IMR-90 (cell line): ENCODE data around the gene GPAM. TPM values are rescaled to one million over a fixed set of nuclear protein-coding genes. Genes with fewer than 3 reads are reported as not detected.

Experiments
- ATAC-seq: fragments of 200-7000 bp; cut with Tn5 transposase; 2 replicates; pipeline ENCODE4 v1.9.1; 2020; ENCODE audit warnings: low read depth, mild to moderate bottlenecking, moderate library complexity
- BruUV-seq: library from RNA; stranded (reverse); fragments of 400-500 nt; replicated peaks from 2 replicates; lab custom pipeline; 2021; lab: Mats Ljungman, UMichigan
- CTCF ChIA-PET: fragments of 300-600 bp; formaldehyde crosslinking; extraction: SDS; loops from one replicate; lab custom pipeline; 2021; ENCODE audit warnings: antibody characterized with exemption; lab: Yijun Ruan, JAX
- POLR2A ChIA-PET: fragments of 300-600 bp; sonication (Branson Sonifier 250); formaldehyde crosslinking; loops from one replicate; lab custom pipeline; 2022; ENCODE audit warnings: antibody characterized with exemption; ENCODE audit not compliant: unreplicated experiment; lab: Charles Lee
- DNase-seq: peaks from one replicate; pipeline ENCODE4 v3.0.0; 2013
- H2AFZ ChIP-seq: replicated peaks from 2 replicates; pipeline ENCODE3; 2013; ENCODE audit warnings: low read length, mild to moderate bottlenecking; ENCODE audit not compliant: poor library complexity
- H2AK5ac ChIP-seq: 2 replicates; pipeline ENCODE4 v1.6.1; 2013; ENCODE audit warnings: low read depth, low read length, inconsistent platforms
- H2AK9ac ChIP-seq: replicated peaks from 2 replicates; pipeline ENCODE3; 2013; ENCODE audit warnings: mild to moderate bottlenecking, low read depth, low read length, moderate library complexity; ENCODE audit not compliant: poor library complexity
- H2BK120ac ChIP-seq: 2 replicates; pipeline ENCODE4 v1.6.1; 2013; ENCODE audit warnings: low read depth, low read length, inconsistent platforms
- H2BK15ac ChIP-seq: 3 replicates; pipeline ENCODE4 v1.6.1; 2013; ENCODE audit warnings: low read depth, low read length, inconsistent platforms
- H2BK20ac ChIP-seq: 2 replicates; pipeline ENCODE4 v1.6.1; 2013; ENCODE audit warnings: low read depth, mild to moderate bottlenecking, inconsistent platforms, low read length, moderate library complexity
- H2BK5ac ChIP-seq: 2 replicates; pipeline ENCODE4 v1.6.1; 2013; ENCODE audit warnings: mild to moderate bottlenecking, low read depth, low read length, inconsistent platforms; ENCODE audit not compliant: poor library complexity, severe bottlenecking
- H3K14ac ChIP-seq: replicated peaks from 2 replicates; pipeline ENCODE4 v1.6.1; 2013; ENCODE audit warnings: low read depth, low read length, inconsistent platforms
- H3K18ac ChIP-seq: 2 replicates; pipeline ENCODE4 v1.6.1; 2013; ENCODE audit warnings: low read depth, low read length, control low read depth
- H3K23ac ChIP-seq: 2 replicates; pipeline ENCODE4 v1.6.1; 2013; ENCODE audit warnings: low read depth, low read length, inconsistent platforms
- H3K27ac ChIP-seq: 2 replicates; pipeline ENCODE4 v1.5.1; 2013; ENCODE audit warnings: mild to moderate bottlenecking, control low read depth, low read length; ENCODE audit not compliant: insufficient read depth
- H3K27me3 ChIP-seq: 2 replicates; pipeline ENCODE4 v1.6.1; 2013; ENCODE audit warnings: low read length; ENCODE audit not compliant: control insufficient read depth, insufficient read depth
- H3K36me3 ChIP-seq: 2 replicates; pipeline ENCODE4 v1.6.1; 2013; ENCODE audit warnings: low read length, mixed read lengths; ENCODE audit not compliant: control insufficient read depth, insufficient read depth
- H3K4ac ChIP-seq: 2 replicates; pipeline ENCODE4 v1.6.1; 2013; ENCODE audit warnings: low read depth, low read length, inconsistent platforms
- H3K4me1 ChIP-seq: 2 replicates; pipeline ENCODE4 v1.6.1; 2013; ENCODE audit warnings: low read length, mixed read lengths; ENCODE audit not compliant: control insufficient read depth, insufficient read depth
- H3K4me2 ChIP-seq: 2 replicates; pipeline ENCODE4 v1.6.1; 2013; ENCODE audit warnings: low read depth, mild to moderate bottlenecking, control low read depth, low read length, moderate library complexity
- H3K4me3 ChIP-seq: 2 replicates; pipeline ENCODE4 v1.5.1; 2013; ENCODE audit warnings: low read depth, mild to moderate bottlenecking, control low read depth, low read length, moderate library complexity; ENCODE audit not compliant: insufficient read depth
- H3K56ac ChIP-seq: 2 replicates; pipeline ENCODE4 v1.6.1; 2013; ENCODE audit warnings: low read length, inconsistent platforms; ENCODE audit not compliant: insufficient read depth; ENCODE audit errors: extremely low read depth
- H3K79me1 ChIP-seq, 2 experiments: 2 replicates each; pipeline ENCODE4 v1.6.1; 2013; ENCODE audit warnings: low read length in 2 of 2, inconsistent platforms in 1 of 2, low read depth in 1 of 2
- H3K9ac ChIP-seq: 2 replicates; pipeline ENCODE4 v1.6.1; 2013; ENCODE audit warnings: low read depth, low read length, control low read depth
- H3K9me1 ChIP-seq: 2 replicates; pipeline ENCODE4 v1.6.1; 2013; ENCODE audit warnings: low read length, inconsistent platforms; ENCODE audit not compliant: insufficient read depth
- H3K9me3 ChIP-seq: 2 replicates; pipeline ENCODE4 v1.6.1; 2013; ENCODE audit warnings: low read length; ENCODE audit not compliant: control insufficient read depth, insufficient read depth
- H4K20me1 ChIP-seq: 2 replicates; pipeline ENCODE4 v1.6.1; 2013; ENCODE audit warnings: low read length, inconsistent platforms; ENCODE audit not compliant: insufficient read depth
- H4K5ac ChIP-seq: 2 replicates; pipeline ENCODE4 v1.6.1; 2013; ENCODE audit warnings: mild to moderate bottlenecking, low read depth, low read length, control low read depth
- H4K8ac ChIP-seq, 2 experiments: 2 replicates each; pipeline ENCODE4 v1.6.1; 2013; ENCODE audit warnings: low read depth in 2 of 2, low read length in 2 of 2, control low read depth in 1 of 2, inconsistent platforms in 1 of 2
- H4K91ac ChIP-seq: 2 replicates; pipeline ENCODE4 v1.6.1; 2013; ENCODE audit warnings: low read depth, low read length, inconsistent platforms; ENCODE audit not compliant: insufficient read depth
- BHLHE40 ChIP-seq: fragments of 150-350 bp; IDR thresholded peaks from 2 replicates; pipeline ENCODE4 v1.6.1; 2016; ENCODE audit warnings: mild to moderate bottlenecking, low read depth, low read length
- CEBPB ChIP-seq: IDR thresholded peaks from 2 replicates; pipeline ENCODE4 v1.6.1; 2012; ENCODE audit warnings: low read depth, low read length, improper control_type of control experiment
- CHD1 ChIP-seq: IDR thresholded peaks from 2 replicates; pipeline ENCODE4 v1.6.1; 2012; ENCODE audit warnings: low read depth, low read length, improper control_type of control experiment
- CTCF ChIP-seq: conservative IDR thresholded peaks from 2 replicates; pipeline ENCODE4 v1.5.1; 2012; ENCODE audit warnings: mild to moderate bottlenecking, low read depth, low read length, improper control_type of control experiment
- MAFK ChIP-seq: IDR thresholded peaks from 2 replicates; pipeline ENCODE4 v1.6.1; 2012; ENCODE audit warnings: low read depth, low read length, improper control_type of control experiment
- MAZ ChIP-seq: IDR thresholded peaks from 2 replicates; pipeline ENCODE4 v1.6.1; 2012; ENCODE audit warnings: low read depth, mild to moderate bottlenecking, low read length, improper control_type of control experiment, moderate library complexity, borderline replicate concordance
- MXI1 ChIP-seq: IDR thresholded peaks from 2 replicates; pipeline ENCODE4 v1.6.1; 2012; ENCODE audit warnings: low read depth, mild to moderate bottlenecking, low read length, moderate library complexity, borderline replicate concordance
- POLR2A ChIP-seq: IDR thresholded peaks from 2 replicates; pipeline ENCODE4 v1.6.1; 2012; ENCODE audit warnings: mild to moderate bottlenecking, low read depth, low read length
- RFX5 ChIP-seq: IDR thresholded peaks from 2 replicates; pipeline ENCODE4 v1.8.0; 2012; ENCODE audit warnings: low read depth, mild to moderate bottlenecking, low read length, moderate library complexity
- SMC3 ChIP-seq: fragments of 150-350 bp; IDR thresholded peaks from 2 replicates; pipeline ENCODE4 v1.6.1; 2016; ENCODE audit warnings: low read depth, mild to moderate bottlenecking, antibody characterized with exemption, low read length, moderate library complexity
- WGBS, 2 experiments: methylation state at CpG; one replicate each; pipeline versions ENCODE4 v1.1.5 to v1.1.7; 2013; ENCODE audit warnings: missing lambda C conversion rate in 2 of 2; ENCODE audit not compliant: insufficient read length in 1 of 2; ENCODE audit errors: extremely low coverage in 2 of 2; 5-methylcytosine and 5-hydroxymethylcytosine counted together
- dilution Hi-C: fragments of 300-500 bp; cut with HindIII; formaldehyde crosslinking; loops from one replicate; pipeline ENCODE4 v1.14.3; 2018; ENCODE audit warnings: low sequenced_read_pairs; ENCODE audit not compliant: unreplicated experiment
- in situ Hi-C: fragments of 300-500 bp; cut with MboI; formaldehyde crosslinking; loops from 3 replicates; pipeline ENCODE4 v1.14.3; 2019; ENCODE audit warnings: low sequenced_read_pairs, inconsistent platforms, mixed read lengths
- intact Hi-C: fragments of 100-400 bp; cut with micrococcal nuclease; formaldehyde crosslinking; loops from 2 replicates; pipeline ENCODE4 v1.10.0; 2022
- polyA plus RNA-seq, 3 experiments: library from polyadenylated mRNA; depleted of rRNA; stranded (reverse); fragments of >200 nt; gene quantifications; 2 replicates each; pipeline ENCODE4 v1.2.3, GENCODE V29; 2012; ENCODE audit warnings: low replicate concordance in 1 of 3
- total RNA-seq: library from RNA; depleted of rRNA; stranded (reverse); fragments of >200 nt; gene quantifications from 2 replicates; pipeline ENCODE4 v1.2.3, GENCODE V29; 2012
- TF ChIP-seq, protein P1 (sequence below): fragments of 150-350 bp; IDR thresholded peaks from 2 replicates; pipeline ENCODE4 v1.6.1; 2016; ENCODE audit warnings: low read depth, mild to moderate bottlenecking, low read length, moderate library complexity, borderline replicate concordance

The GPAM gene
- total and polyA plus RNA-seq, 2 of the 4 experiments (the other 2 are of a cell fraction) = 3.5 to 11.5 TPM

GRCh38 chr10:112166800-112167199, 16.8 kb downstream of the GPAM start:
- H2AFZ ChIP-seq = no peak overlapping the region
- H3K14ac ChIP-seq = no peak overlapping the region
- TF ChIP-seq BHLHE40 = no peak
- TF ChIP-seq MXI1 = no peak
- no peak for TF ChIP-seq CEBPB
- no peak for TF ChIP-seq POLR2A
- no peak for TF ChIP-seq RFX5
- TF ChIP-seq CHD1 = no peak
- no peak for TF ChIP-seq SMC3
- no peak for TF ChIP-seq MAZ
- no peak for TF ChIP-seq MAFK
- no peak for TF ChIP-seq CTCF
- TF ChIP-seq, protein P1, sequence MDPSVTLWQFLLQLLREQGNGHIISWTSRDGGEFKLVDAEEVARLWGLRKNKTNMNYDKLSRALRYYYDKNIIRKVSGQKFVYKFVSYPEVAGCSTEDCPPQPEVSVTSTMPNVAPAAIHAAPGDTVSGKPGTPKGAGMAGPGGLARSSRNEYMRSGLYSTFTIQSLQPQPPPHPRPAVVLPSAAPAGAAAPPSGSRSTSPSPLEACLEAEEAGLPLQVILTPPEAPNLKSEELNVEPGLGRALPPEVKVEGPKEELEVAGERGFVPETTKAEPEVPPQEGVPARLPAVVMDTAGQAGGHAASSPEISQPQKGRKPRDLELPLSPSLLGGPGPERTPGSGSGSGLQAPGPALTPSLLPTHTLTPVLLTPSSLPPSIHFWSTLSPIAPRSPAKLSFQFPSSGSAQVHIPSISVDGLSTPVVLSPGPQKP = no peak
- DNase-seq = no peak
- no peak overlapping the region for H3K18ac ChIP-seq
- no peak overlapping the region for H2AK9ac ChIP-seq
- no peak overlapping the region for H3K4me3 ChIP-seq
- H4K5ac ChIP-seq = no peak overlapping the region
- H4K91ac ChIP-seq = no peak overlapping the region
- intact Hi-C loops (loop anchor here (1.0 kb wide), 1 partner anchor 11 kb away; no protein-coding TSS in a partner anchor), dilution Hi-C loops (no loop called here), in situ Hi-C loops (no loop called here)
- no TSS peak for BruUV-seq
- H2BK15ac ChIP-seq = no peak overlapping the region
- ChIA-PET POLR2A (no interaction called here), CTCF (no interaction called here)
- no peak overlapping the region for H2BK20ac ChIP-seq
- H3K4me1 ChIP-seq = no peaks in the 10 kb centered on the region
- H3K4me2 ChIP-seq = no peak overlapping the region
- no peak overlapping the region for H3K23ac ChIP-seq
- H3K9me3 ChIP-seq = no peaks in the 10 kb centered on the region
- H2AK5ac ChIP-seq = no peak overlapping the region
- no peak for ATAC-seq
- no peak overlapping the region for H3K27ac ChIP-seq
- no peak overlapping the region for H3K4ac ChIP-seq
- peaks cover 14% of the 10 kb centered on the region for H3K36me3 ChIP-seq
- H3K56ac ChIP-seq = no peak overlapping the region
- no peak overlapping the region for H2BK5ac ChIP-seq
- no peaks in the 10 kb centered on the region for H3K79me1 ChIP-seq
- WGBS, 2 experiments = no CpG with 5 or more reads among the region's 3 CpGs
- no peaks in the 10 kb centered on the region for H3K9me1 ChIP-seq
- no peaks in the 10 kb centered on the region for H3K27me3 ChIP-seq
- H3K9ac ChIP-seq = no peak overlapping the region
- H4K20me1 ChIP-seq = no peaks in the 10 kb centered on the region
- no peak overlapping the region for H2BK120ac ChIP-seq
- no peak overlapping the region for H4K8ac ChIP-seq
